Right ventricle myocardium superior (tissue), 1 donor: ENCODE results near the gene SMARCD3. TPM values are rescaled to one million over a fixed set of nuclear protein-coding genes. Genes with fewer than 3 reads are reported as not detected.

Experiments used
- ATAC-seq: fragments of 200-7000 bp; cut with Tn5 transposase; one replicate; pipeline ENCODE4 v1.9.1; 2020; ENCODE audit warnings: mild to moderate bottlenecking; ENCODE audit not compliant: poor library complexity
- DNase-seq: peaks from one replicate; pipeline ENCODE4 v3.0.0-alpha.2; 2020
- intact Hi-C: fragments of 100-400 bp; cut with DNase I; formaldehyde crosslinking; loops from one replicate; pipeline ENCODE4 v1.11.2; 2022
- total RNA-seq: library from RNA; stranded (reverse); fragmentation: NEBNext Ultra II Directional; extraction: Animal tissue kit (Norgen Biotek cat#: 25700); gene quantifications from one replicate; pipeline ENCODE4 v1.2.1, GENCODE V29; 2021
- donor health status: DM: no; HTN: yes; CAD: no; lungs with severe emphysema.

Gene SMARCD3
- total RNA-seq, 1 donor from 2014 or later: 131 TPM

- intact Hi-C loops: no loop called here
- DNase-seq: no peak
- ATAC-seq: no peak
These were observed 44.0 kb downstream of the SMARCD3 start for GRCh38 chr7:151204383-151205032.

GRCh38 chr7:151202836-151203235 lies 45.7 kb downstream of the SMARCD3 start:
- DNase-seq: no peak
- no peak for ATAC-seq

GRCh38 chr7:151201751-151202150 lies 46.7 kb downstream of the SMARCD3 start:
- ATAC-seq (no peak), DNase-seq (no peak)
- intact Hi-C loops: no loop called here

More at GRCh38 chr7:151202836-151203235, 45.7 kb downstream of the SMARCD3 start:
- intact Hi-C loops: no loop called here

GRCh38 chr7:151201344-151201743 lies 47.1 kb downstream of the SMARCD3 start:
- DNase-seq (no peak), ATAC-seq (no peak)
- intact Hi-C loops: no loop called here

GRCh38 chr7:151198945-151199848 lies 49.3 kb downstream of the SMARCD3 start:
- intact Hi-C loops: no loop called here
- ATAC-seq (no peak), DNase-seq (no peak)

- intact Hi-C loops: no loop called here
- DNase-seq (no peak), ATAC-seq (no peak)
These were observed 50.6 kb downstream of the SMARCD3 start for GRCh38 chr7:151197932-151198331.

GRCh38 chr7:151195616-151196450 lies 52.7 kb downstream of the SMARCD3 start:
- no peak for DNase-seq
- intact Hi-C loops: no loop called here
- ATAC-seq: no peak

- intact Hi-C loops: no loop called here
- ATAC-seq: no peak
- DNase-seq: no peak
These were observed 54.3 kb downstream of the SMARCD3 start for GRCh38 chr7:151194188-151194587.

GRCh38 chr7:151193203-151193978 lies 55.1 kb downstream of the SMARCD3 start:
- ATAC-seq (no peak), DNase-seq (no peak)
- intact Hi-C loops: no loop called here

GRCh38 chr7:151192002-151192539 lies 56.4 kb downstream of the SMARCD3 start:
- intact Hi-C loops: no loop called here
- no peak for ATAC-seq
- no peak for DNase-seq

GRCh38 chr7:151191544-151191943 lies 57.0 kb downstream of the SMARCD3 start:
- ATAC-seq (no peak), DNase-seq (no peak)
- intact Hi-C loops: no loop called here

GRCh38 chr7:151189038-151189437 lies 59.5 kb downstream of the SMARCD3 start:
- intact Hi-C loops: no loop called here
- no peak for ATAC-seq
- no peak for DNase-seq

Other genes with a start within 250 kb of the SMARCD3 start
- gene ATG9B, start 224.2 kb downstream of the SMARCD3 start, total RNA-seq: not detected
- 24.6 TPM for gene ABCB8, start 220.2 kb downstream of the SMARCD3 start, total RNA-seq
- gene ASIC3, start 200.2 kb downstream of the SMARCD3 start, total RNA-seq: 6.5 TPM
- gene CDK5, start 190.8 kb downstream of the SMARCD3 start, total RNA-seq: 6.3 TPM
- 49.7 TPM for gene SLC4A2, start 189.1 kb downstream of the SMARCD3 start, total RNA-seq
- gene FASTK, start 167.9 kb downstream of the SMARCD3 start, total RNA-seq: 81.1 TPM
- gene TMUB1, start 165.2 kb downstream of the SMARCD3 start, total RNA-seq: 33.9 TPM
- gene AGAP3, start 162.2 kb downstream of the SMARCD3 start, total RNA-seq: 62.7 TPM
- gene GBX1, start 81.0 kb downstream of the SMARCD3 start, total RNA-seq: 2.7 TPM
- 42.6 TPM for gene ASB10, start 61.4 kb downstream of the SMARCD3 start, total RNA-seq
- not detected for gene H2BK1, start 38.2 kb downstream of the SMARCD3 start, total RNA-seq
- 23.9 TPM for gene ABCF2, start 21.5 kb downstream of the SMARCD3 start, total RNA-seq
- 10.5 TPM for gene CHPF2, start 16.2 kb downstream of the SMARCD3 start, total RNA-seq
- gene NUB1, start 93.1 kb upstream of the SMARCD3 start, total RNA-seq: 30.8 TPM
- 0.48 TPM for gene WDR86, start 161.3 kb upstream of the SMARCD3 start, total RNA-seq
- 0.43 TPM for gene CRYGN, start 191.4 kb upstream of the SMARCD3 start, total RNA-seq